SK-N-SH treated with all-trans-retinoic acid at 6 μM for 48 hours (cell line): Measurements from ENCODE around the gene SH2D2A.

ENCODE experiments used
- ATAC-seq: fragments of 200-7000 bp; cut with Tn5 transposase; 3 replicates; pipeline ENCODE4 v1.9.1; 2020; ENCODE audit warnings: mild to moderate bottlenecking, moderate library complexity
- ARNTL ChIP-seq: fragments of 450-650 bp; formaldehyde crosslinking; IDR thresholded peaks from 2 replicates; pipeline ENCODE4 v1.5.0; 2020; ENCODE audit warnings: low read depth, mild to moderate bottlenecking, moderate library complexity, borderline replicate concordance
- CSDC2 ChIP-seq: fragments of 250-450 bp; sonication (Bioruptor Pico); IDR thresholded peaks from 2 replicates; pipeline ENCODE4 v1.5.0; 2020; ENCODE audit warnings: mild to moderate bottlenecking, moderate library complexity
- ESRRG ChIP-seq: fragments of 250-450 bp; sonication (Bioruptor Pico); IDR thresholded peaks from 2 replicates; pipeline ENCODE4 v1.6.1; 2021; ENCODE audit warnings: mild to moderate bottlenecking
- GLIS3 ChIP-seq: fragments of 250-450 bp; sonication (Bioruptor Pico); IDR thresholded peaks from 2 replicates; pipeline ENCODE4 v1.5.0; 2020; ENCODE audit warnings: mild to moderate bottlenecking, moderate library complexity
- OSR1 ChIP-seq: fragments of 250-450 bp; sonication (Bioruptor Pico); IDR thresholded peaks from 2 replicates; pipeline ENCODE4 v1.8.0; 2022; ENCODE audit warnings: moderate library complexity, mild to moderate bottlenecking, inconsistent platforms
- PPARA ChIP-seq: fragments of 250-450 bp; sonication (Bioruptor Pico); IDR thresholded peaks from 2 replicates; pipeline ENCODE4 v1.5.0; 2020; ENCODE audit warnings: mild to moderate bottlenecking, borderline replicate concordance
- RARB ChIP-seq: fragments of 250-450 bp; sonication (Bioruptor Pico); IDR thresholded peaks from 2 replicates; pipeline ENCODE4 v1.8.0; 2021; ENCODE audit warnings: mild to moderate bottlenecking, moderate library complexity
- SNAI2 ChIP-seq: fragments of 250-450 bp; sonication (Bioruptor Pico); IDR thresholded peaks from 2 replicates; pipeline ENCODE4 v1.5.0; 2020; ENCODE audit warnings: mild to moderate bottlenecking, moderate library complexity
- TCF4 ChIP-seq: fragments of 250-450 bp; sonication (Bioruptor Pico); IDR thresholded peaks from 2 replicates; pipeline ENCODE4 v1.8.0; 2021; ENCODE audit warnings: mild to moderate bottlenecking, moderate library complexity, borderline replicate concordance
- TOX ChIP-seq: fragments of 250-450 bp; sonication (Bioruptor Pico); IDR thresholded peaks from 2 replicates; pipeline ENCODE4 v1.8.0; 2021; ENCODE audit warnings: mild to moderate bottlenecking, moderate library complexity, borderline replicate concordance
- ZC3H10 ChIP-seq: fragments of 250-450 bp; sonication (Bioruptor Pico); IDR thresholded peaks from 2 replicates; pipeline ENCODE4 v1.5.1; 2021; ENCODE audit warnings: mild to moderate bottlenecking, moderate library complexity
- ZFP30 ChIP-seq: fragments of 450-650 bp; formaldehyde crosslinking; IDR thresholded peaks from 2 replicates; pipeline ENCODE4 v1.5.0; 2022; ENCODE audit warnings: mild to moderate bottlenecking, moderate library complexity
- ZNF565 ChIP-seq: fragments of 450-650 bp; formaldehyde crosslinking; conservative IDR thresholded peaks from 2 replicates; pipeline ENCODE4 v1.5.0; 2020; ENCODE audit warnings: low read depth, mild to moderate bottlenecking, moderate library complexity
- ZNF70 ChIP-seq: fragments of 450-650 bp; formaldehyde crosslinking; IDR thresholded peaks from 2 replicates; pipeline ENCODE4 v1.5.0; 2020; ENCODE audit warnings: mild to moderate bottlenecking, moderate library complexity
- ZNF8 ChIP-seq: fragments of 450-650 bp; formaldehyde crosslinking; IDR thresholded peaks from 2 replicates; pipeline ENCODE4 v1.5.0; 2020; ENCODE audit warnings: mild to moderate bottlenecking, moderate library complexity
- TF ChIP-seq, protein P1 (sequence below): fragments of 250-450 bp; sonication (Bioruptor Pico); IDR thresholded peaks from 2 replicates; pipeline ENCODE4 v1.5.1; 2020; ENCODE audit warnings: low read depth, mild to moderate bottlenecking, moderate library complexity
- TF ChIP-seq, protein P2 (sequence below): fragments of 250-450 bp; sonication (Bioruptor Pico); IDR thresholded peaks from 2 replicates; pipeline ENCODE4 v1.5.0; 2020; ENCODE audit warnings: mild to moderate bottlenecking, moderate library complexity
- TF ChIP-seq, protein P3 (sequence below): fragments of 250-450 bp; sonication (Bioruptor Pico); IDR thresholded peaks from 2 replicates; pipeline ENCODE4 v1.8.0; 2021; ENCODE audit warnings: low read depth, mild to moderate bottlenecking, moderate library complexity, borderline replicate concordance
- TF ChIP-seq, protein P4 (sequence below): fragments of 250-450 bp; sonication (Bioruptor Pico); IDR thresholded peaks from 2 replicates; pipeline ENCODE4 v1.5.1; 2021; ENCODE audit warnings: mild to moderate bottlenecking, moderate library complexity

Gene SH2D2A

DNA sequence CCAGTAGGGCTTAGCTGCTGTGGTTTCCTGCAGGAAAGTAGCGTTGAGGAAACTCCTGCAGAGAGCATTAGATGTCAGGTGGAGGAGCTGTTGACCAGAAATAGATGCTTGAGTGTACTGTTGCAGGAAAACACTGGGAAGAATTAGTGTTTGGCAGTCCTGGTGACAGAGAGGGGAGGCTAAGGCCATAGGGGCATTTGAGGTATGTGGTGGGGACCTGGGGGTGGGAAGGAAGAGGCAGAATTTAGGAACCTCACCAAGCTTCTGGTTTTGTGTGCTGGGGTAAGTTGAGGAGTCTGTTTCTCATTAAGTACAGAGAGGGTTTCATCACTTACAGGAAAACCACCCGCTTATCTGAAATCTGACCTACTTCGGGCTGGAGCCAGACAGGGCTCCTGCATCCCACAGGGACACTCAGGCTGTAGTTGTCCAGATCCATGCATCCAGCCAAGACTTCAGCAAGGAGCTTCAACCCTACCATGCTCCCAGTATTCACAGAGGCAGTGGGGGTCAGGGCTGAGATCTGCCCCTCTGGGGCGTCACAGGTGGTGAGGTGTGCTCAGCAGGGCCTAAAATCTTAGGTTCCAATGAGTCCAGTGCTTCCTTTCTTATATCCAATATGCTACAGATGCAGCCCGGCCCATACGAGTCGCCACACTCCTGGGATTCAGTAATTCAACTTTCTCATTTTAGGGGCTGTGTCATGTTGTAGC, 15.1 kb downstream of the SH2D2A start (continued):
- TF ChIP-seq, protein P1, sequence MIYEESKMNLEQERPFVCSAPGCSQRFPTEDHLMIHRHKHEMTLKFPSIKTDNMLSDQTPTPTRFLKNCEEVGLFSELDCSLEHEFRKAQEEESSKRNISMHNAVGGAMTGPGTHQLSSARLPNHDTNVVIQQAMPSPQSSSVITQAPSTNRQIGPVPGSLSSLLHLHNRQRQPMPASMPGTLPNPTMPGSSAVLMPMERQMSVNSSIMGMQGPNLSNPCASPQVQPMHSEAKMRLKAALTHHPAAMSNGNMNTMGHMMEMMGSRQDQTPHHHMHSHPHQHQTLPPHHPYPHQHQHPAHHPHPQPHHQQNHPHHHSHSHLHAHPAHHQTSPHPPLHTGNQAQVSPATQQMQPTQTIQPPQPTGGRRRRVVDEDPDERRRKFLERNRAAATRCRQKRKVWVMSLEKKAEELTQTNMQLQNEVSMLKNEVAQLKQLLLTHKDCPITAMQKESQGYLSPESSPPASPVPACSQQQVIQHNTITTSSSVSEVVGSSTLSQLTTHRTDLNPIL (CRISPR knock-in tag): no peak
- TF ChIP-seq SNAI2 (CRISPR knock-in tag): 0 out of 2 replicates have a peak, but pooled peaks have one; percentile 52
- TF ChIP-seq ZFP30 (CRISPR knock-in tag): no peak

DNA sequence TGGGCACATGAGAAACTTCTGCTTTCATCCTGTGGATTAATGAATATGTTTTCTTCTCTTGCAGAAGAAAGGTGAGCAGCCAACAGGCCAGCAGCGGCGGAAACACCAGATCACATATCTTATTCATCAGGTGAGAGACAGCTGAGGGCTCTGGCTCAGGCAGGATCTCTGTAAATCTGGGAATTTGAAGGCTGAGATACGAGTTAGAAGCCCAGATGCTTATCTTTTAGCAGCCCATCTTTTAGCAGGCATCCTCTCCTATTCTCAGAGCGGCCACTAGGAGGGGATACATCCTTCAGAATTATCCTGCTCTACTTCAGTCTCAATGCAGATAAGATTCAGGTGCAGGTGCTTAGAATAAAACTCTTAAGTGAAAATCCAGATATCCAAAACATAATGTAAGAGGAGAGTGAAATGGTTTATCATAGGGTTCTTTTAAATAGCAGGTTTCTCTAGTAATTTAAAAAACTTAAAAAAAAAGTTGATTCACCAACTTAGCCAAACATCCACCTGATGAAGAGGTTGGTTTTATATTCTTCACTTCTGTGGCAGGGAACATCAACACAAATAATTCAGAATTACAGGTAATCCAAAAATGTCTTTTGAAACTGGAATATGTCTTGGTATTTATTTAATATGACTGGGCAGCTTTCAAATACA, 19.3 kb downstream of the SH2D2A start:
- TF ChIP-seq, protein P1 (CRISPR knock-in tag): no peak
- no peak for TF ChIP-seq OSR1 (CRISPR knock-in tag)
- TF ChIP-seq TCF4 (CRISPR knock-in tag): peak; percentile 47; the same call in 1 of the 2 replicates
- TF ChIP-seq, protein P2, sequence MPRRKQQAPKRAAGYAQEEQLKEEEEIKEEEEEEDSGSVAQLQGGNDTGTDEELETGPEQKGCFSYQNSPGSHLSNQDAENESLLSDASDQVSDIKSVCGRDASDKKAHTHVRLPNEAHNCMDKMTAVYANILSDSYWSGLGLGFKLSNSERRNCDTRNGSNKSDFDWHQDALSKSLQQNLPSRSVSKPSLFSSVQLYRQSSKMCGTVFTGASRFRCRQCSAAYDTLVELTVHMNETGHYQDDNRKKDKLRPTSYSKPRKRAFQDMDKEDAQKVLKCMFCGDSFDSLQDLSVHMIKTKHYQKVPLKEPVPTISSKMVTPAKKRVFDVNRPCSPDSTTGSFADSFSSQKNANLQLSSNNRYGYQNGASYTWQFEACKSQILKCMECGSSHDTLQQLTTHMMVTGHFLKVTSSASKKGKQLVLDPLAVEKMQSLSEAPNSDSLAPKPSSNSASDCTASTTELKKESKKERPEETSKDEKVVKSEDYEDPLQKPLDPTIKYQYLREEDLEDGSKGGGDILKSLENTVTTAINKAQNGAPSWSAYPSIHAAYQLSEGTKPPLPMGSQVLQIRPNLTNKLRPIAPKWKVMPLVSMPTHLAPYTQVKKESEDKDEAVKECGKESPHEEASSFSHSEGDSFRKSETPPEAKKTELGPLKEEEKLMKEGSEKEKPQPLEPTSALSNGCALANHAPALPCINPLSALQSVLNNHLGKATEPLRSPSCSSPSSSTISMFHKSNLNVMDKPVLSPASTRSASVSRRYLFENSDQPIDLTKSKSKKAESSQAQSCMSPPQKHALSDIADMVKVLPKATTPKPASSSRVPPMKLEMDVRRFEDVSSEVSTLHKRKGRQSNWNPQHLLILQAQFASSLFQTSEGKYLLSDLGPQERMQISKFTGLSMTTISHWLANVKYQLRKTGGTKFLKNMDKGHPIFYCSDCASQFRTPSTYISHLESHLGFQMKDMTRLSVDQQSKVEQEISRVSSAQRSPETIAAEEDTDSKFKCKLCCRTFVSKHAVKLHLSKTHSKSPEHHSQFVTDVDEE (CRISPR knock-in tag): peak; percentile 75; the same call in 1 of the 2 replicates
- no peak for TF ChIP-seq SNAI2 (CRISPR knock-in tag)
- ATAC-seq: peak; percentile 59

DNA sequence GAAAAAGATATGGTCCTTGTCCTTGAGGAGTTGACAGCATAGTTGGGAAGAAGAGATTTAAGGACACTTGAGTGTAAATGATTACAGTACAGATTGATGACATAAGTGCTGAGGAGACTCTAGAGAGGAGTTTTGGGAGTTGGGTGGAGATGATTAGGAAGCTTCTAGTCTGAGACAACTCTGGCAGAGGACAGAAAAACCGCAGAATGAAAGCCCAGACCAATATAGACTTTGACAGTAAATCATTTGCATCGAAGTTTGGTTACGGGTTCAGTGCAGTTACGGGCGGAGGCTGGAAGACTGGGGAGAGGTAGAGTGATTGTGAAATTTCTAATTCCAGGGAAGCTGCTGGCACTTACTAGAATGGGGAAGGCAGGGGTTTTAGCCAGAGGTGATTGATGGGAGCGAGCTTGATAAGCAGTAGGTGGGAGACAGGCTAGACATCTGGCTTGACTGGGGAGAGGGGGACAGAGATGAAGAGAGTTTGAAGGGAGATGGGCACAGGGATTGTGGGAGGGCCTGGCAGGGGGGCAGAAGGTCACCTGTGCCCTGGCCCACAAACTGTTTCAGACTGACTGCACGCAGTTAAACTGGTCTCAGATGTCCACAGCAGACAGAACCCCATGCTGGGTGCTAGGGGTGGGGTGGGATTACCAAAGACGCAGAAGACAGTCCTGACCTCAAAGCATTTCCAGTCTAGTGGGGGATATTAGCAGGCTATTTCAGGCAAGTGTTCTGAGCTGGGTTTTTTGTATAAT, 20.1 kb downstream of the SH2D2A start:
- TF ChIP-seq RARB (CRISPR knock-in tag) (no peak), SNAI2 (CRISPR knock-in tag) (no peak), ZC3H10 (CRISPR knock-in tag) (no peak), PPARA (CRISPR knock-in tag) (no peak), TOX (CRISPR knock-in tag) (no peak), ARNTL (CRISPR knock-in tag) (no peak), ZNF70 (CRISPR knock-in tag) (no peak), GLIS3 (no peak), OSR1 (CRISPR knock-in tag) (no peak), ZNF8 (CRISPR knock-in tag) (no peak), ESRRG (CRISPR knock-in tag) (no peak), ZNF565 (no peak), CSDC2 (CRISPR knock-in tag) (no peak)
- TF ChIP-seq, protein P3, sequence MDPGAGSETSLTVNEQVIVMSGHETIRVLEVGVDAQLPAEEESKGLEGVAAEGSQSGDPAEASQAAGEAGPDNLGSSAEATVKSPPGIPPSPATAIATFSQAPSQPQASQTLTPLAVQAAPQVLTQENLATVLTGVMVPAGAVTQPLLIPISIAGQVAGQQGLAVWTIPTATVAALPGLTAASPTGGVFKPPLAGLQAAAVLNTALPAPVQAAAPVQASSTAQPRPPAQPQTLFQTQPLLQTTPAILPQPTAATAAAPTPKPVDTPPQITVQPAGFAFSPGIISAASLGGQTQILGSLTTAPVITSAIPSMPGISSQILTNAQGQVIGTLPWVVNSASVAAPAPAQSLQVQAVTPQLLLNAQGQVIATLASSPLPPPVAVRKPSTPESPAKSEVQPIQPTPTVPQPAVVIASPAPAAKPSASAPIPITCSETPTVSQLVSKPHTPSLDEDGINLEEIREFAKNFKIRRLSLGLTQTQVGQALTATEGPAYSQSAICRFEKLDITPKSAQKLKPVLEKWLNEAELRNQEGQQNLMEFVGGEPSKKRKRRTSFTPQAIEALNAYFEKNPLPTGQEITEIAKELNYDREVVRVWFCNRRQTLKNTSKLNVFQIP: no peak
- TF ChIP-seq, protein P4, sequence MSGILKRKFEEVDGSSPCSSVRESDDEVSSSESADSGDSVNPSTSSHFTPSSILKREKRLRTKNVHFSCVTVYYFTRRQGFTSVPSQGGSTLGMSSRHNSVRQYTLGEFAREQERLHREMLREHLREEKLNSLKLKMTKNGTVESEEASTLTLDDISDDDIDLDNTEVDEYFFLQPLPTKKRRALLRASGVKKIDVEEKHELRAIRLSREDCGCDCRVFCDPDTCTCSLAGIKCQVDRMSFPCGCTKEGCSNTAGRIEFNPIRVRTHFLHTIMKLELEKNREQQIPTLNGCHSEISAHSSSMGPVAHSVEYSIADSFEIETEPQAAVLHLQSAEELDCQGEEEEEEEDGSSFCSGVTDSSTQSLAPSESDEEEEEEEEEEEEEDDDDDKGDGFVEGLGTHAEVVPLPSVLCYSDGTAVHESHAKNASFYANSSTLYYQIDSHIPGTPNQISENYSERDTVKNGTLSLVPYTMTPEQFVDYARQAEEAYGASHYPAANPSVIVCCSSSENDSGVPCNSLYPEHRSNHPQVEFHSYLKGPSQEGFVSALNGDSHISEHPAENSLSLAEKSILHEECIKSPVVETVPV: no peak
- ATAC-seq: no peak
